GM12892 (cell line): Measurements from ENCODE around the gene HSD17B10.
A peak's percentile ranks its signal among the peaks of the same experiment; 100 is the strongest.
"Not testable (repeated sequence)": the region's sequence is repeated elsewhere in the genome, so short reads cannot be mapped to it uniquely, and the experiment has no call there.

Source experiments
- DNase-seq: peaks from one replicate; pipeline ENCODE4 v3.0.0; 2011; ENCODE audit not compliant: insufficient read length
- FAIRE-seq: peaks from 2 replicates; lab custom pipeline; 2011; peaks lifted over from hg19 to GRCh38; lab: Jason Lieb, UNC
- POLR2A ChIP-seq: IDR thresholded peaks from 2 replicates; pipeline ENCODE4 v1.6.1; 2011; ENCODE audit warnings: low read depth, low read length, control low read depth
- POLR2AphosphoS5 ChIP-seq: IDR thresholded peaks from 2 replicates; pipeline ENCODE4 v1.6.1; 2011; ENCODE audit warnings: low read depth, low read length, control low read depth
- TAF1 ChIP-seq: IDR thresholded peaks from 2 replicates; pipeline ENCODE4 v1.6.1; 2011; ENCODE audit warnings: low read depth, mild to moderate bottlenecking, control low read depth, low read length, borderline replicate concordance

HSD17B10 gene

GRCh38 chrX:53429755-53430154, 4.4 kb downstream of the HSD17B10 start:
- DNase-seq = no peak

GRCh38 chrX:53422861-53423306, 11.3 kb downstream of the HSD17B10 start, which contains the start of gene RIBC1:
RIBC1 (plus strand) TSS chrX:53422873; CDS start chrX:53426277, 3,404 bp downstream.
- no peak for DNase-seq
- no peak for FAIRE-seq

More at GRCh38 chrX:53429755-53430154, 4.4 kb downstream of the HSD17B10 start:
- TF ChIP-seq TAF1 (no peak), POLR2AphosphoS5 (no peak), POLR2A (no peak)
- no peak for FAIRE-seq

GRCh38 chrX:53422086-53422860, 11.9 kb downstream of the HSD17B10 start, which contains the start of gene SMC1A:
SMC1A (minus strand) TSS chrX:53422654; CDS start chrX:53422600, 54 bp downstream.
- FAIRE-seq = peak; percentile 100
- TF ChIP-seq POLR2A = peak; percentile 84
- TF ChIP-seq TAF1 = peak; percentile 92
- TF ChIP-seq POLR2AphosphoS5 = peak; percentile 94
- peak; percentile 94 for DNase-seq

More at GRCh38 chrX:53422861-53423306, 11.3 kb downstream of the HSD17B10 start, which contains the start of gene RIBC1:
- TF ChIP-seq POLR2AphosphoS5 = no peak
- no peak for TF ChIP-seq TAF1

- TF ChIP-seq POLR2AphosphoS5 (no peak), POLR2A (no peak), TAF1 (no peak)
- no peak for DNase-seq
- FAIRE-seq = no peak
Observed at GRCh38 chrX:53421772-53422085, 12.4 kb downstream of the HSD17B10 start.

- TF ChIP-seq POLR2A = no peak; the same call in 1 of the 2 replicates
- TF ChIP-seq POLR2AphosphoS5 = no peak; the same call in 1 of the 2 replicates
- no peak for TF ChIP-seq TAF1
- no peak for DNase-seq
- FAIRE-seq = no peak
Observed at GRCh38 chrX:53421125-53421524, 13.0 kb downstream of the HSD17B10 start.

GRCh38 chrX:53420351-53420750, 13.8 kb downstream of the HSD17B10 start:
- DNase-seq, FAIRE-seq: not testable (repeated sequence)

- FAIRE-seq (no peak), DNase-seq (no peak)
- TF ChIP-seq POLR2AphosphoS5 = no peak
- TF ChIP-seq TAF1 = no peak
- TF ChIP-seq POLR2A = no peak
Observed at GRCh38 chrX:53412446-53412845, 21.7 kb downstream of the HSD17B10 start.

GRCh38 chrX:53403535-53403934, 30.6 kb downstream of the HSD17B10 start:
- FAIRE-seq = no peak
- DNase-seq = no peak
- TF ChIP-seq POLR2AphosphoS5 = no peak

- TF ChIP-seq POLR2AphosphoS5 = no peak; the same call in 1 of the 2 replicates
- TF ChIP-seq TAF1 = no peak
- TF ChIP-seq POLR2A = no peak
- FAIRE-seq (no peak), DNase-seq (no peak)
Observed at GRCh38 chrX:53398216-53398615, 36.0 kb downstream of the HSD17B10 start.

GRCh38 chrX:53395605-53396298, 38.4 kb downstream of the HSD17B10 start:
- DNase-seq (no peak), FAIRE-seq (no peak)
- TF ChIP-seq POLR2AphosphoS5 (peak; percentile 45), TAF1 (no peak), POLR2A (peak; percentile 62)

- FAIRE-seq (no peak), DNase-seq (no peak)
- no peak for TF ChIP-seq POLR2A
- no peak for TF ChIP-seq TAF1
- no peak for TF ChIP-seq POLR2AphosphoS5
Observed at GRCh38 chrX:53383376-53384076, 50.6 kb downstream of the HSD17B10 start.
